Fibroblast of lung (primary cell): ENCODE data around the gene ITIH1.

Experiments used
- CTCF ChIP-seq, 2 donors: IDR thresholded peaks in 1 of 2; conservative IDR thresholded peaks in 1 of 2; 1 replicate in 1 of 2; 2 replicates in 1 of 2; pipeline ENCODE4 v1.5.1; 2011 to 2012; ENCODE audit warnings: low read length in 2 of 2, control low read depth in 1 of 2, inconsistent platforms in 1 of 2, low read depth in 1 of 2, mild to moderate bottlenecking in 1 of 2
- EZH2 ChIP-seq: IDR thresholded peaks from 2 replicates; pipeline ENCODE4 v1.5.1; 2012; ENCODE audit warnings: low read length, control low read depth, mild to moderate bottlenecking; ENCODE audit errors: missing control alignments

- TF ChIP-seq EZH2: no peak
- TF ChIP-seq CTCF (conservative IDR thresholded peaks at IDR 0.05 in 1 of 2, IDR thresholded peaks at IDR 0.05 in 1 of 2; ENCODE audit: low read depth in 1 of 2, low read length in 2 of 2): no peak
Observed at GRCh38 chr3:52830535-52831258, 53.3 kb downstream of the ITIH1 start, which contains the start of gene ITIH4.
